Measurements from ENCODE around the gene SMG6.
A peak's percentile ranks its signal among the peaks of the same experiment; 100 is the strongest.

The SMG6 gene

DNA sequence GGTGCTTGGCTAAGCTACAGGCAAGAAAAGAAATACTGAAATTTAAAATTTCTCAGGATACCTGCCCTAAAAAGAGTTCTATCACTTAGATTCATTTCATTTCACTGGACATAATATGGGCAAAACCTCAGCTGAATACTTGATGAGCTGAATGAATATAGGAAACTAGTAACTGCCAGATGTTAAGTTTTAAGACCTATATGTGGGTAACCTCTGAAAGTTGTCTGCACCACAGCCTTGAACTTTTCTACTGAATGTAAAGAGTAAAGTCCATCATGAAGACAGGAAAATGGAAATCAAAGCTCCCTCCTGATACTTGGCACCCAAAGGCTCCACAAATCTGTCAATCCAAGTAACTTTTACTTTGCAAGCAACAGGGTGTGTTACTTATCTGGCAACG lies 197.9 kb downstream of the SMG6 start:
- no peak for DNase-seq (ENCODE audit: low read depth in 2 of 2)

DNA sequence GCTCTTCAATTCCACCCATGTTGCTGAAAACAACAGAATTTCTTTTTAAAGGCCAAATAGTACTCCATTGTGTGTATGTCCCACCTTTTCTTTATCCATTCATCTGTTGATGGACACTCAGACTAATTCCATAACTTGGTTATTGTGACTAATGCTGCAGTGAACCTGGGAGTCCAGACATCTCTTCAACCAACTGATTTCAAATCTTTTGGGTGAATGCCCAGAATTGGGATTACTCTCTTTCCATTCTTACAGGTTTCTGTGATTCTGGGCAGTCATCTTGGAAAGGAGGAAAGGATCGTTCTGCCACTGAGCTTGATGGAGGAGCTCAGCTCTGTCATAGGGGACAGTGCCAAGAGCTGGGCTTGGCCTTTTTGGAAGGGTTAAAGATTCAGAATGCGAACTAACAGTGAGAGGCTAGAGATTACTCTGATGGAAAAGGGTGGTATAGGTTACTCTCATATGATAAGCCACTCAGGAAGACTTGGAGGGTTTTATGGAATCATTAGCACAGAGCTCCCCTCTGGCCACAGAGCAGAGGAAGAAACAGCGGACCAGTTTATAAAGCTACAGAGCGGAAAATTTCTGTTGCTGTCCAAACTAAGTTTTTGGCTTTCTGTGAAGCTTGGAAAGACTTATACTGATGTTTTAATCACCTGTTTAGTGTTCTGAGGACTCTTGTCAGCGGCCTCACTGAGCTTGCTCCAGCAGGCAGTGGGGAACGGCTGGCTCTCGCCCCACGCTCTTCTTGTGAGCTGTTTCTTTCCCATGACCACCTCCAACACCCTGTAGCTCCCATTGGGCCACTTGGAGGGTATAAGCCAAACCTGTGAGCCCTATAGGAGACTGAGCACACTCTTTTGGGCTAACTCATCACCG lies 200.4 kb downstream of the SMG6 start:
- peak; percentile 69 to 73 for DNase-seq (ENCODE audit: low read depth in 2 of 2)

DNA sequence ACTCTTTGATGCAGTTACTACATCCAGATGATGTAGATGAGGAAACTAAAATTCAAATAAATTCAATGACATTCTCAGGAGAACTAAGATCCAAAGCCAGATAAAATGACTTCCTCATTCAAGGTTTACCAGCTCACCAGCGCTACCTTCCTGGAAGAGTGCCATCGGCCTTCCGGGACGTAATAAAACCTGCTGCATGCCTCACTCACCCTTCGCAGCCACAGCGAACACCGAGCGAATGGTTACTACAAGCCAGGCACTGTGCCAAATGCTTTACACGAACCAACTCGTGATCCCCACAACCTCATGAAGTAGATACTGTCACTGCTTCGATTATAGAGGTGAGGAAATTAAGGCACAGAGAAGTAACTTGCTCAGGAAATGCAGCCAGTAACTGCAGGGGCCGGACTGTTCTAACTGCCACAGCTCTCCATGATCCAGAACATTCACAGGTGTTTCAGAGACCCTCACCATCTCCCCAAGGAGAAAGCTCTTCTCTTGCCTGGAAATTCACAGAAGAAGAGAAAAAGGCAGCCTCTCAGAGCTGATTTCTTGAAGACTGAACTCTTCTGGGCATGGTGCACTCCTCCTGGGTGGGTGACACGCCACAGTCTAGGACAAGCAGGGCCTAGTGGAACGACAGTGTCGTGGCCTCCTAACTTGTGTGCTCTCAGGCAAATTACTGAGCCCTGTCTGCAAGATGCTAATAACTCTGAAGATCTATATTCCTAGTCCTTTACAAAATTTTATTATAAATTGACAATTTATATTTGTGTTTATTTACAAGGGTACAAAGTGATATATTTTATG lies 201.9 kb downstream of the SMG6 start:
- no peak for DNase-seq (ENCODE audit: low read depth in 2 of 2)

DNA sequence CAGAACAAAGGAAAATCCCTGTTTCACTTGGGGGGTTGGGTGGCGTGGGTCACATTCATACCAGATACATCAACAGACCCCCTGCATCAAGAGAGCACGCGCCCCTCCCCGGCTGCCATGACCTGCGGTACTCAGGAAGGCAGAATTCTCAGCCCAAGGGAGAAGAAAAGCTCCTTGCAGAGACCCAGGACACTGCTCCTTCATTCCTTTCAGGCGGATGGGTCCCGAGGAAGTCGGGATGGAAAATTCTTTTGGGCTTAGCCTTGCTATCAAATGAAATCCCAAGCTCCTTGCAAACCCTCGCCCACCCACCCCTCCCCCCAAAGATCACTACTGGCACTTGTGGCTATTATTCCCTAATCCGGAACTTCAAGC lies 208.1 kb downstream of the SMG6 start:
- DNase-seq (ENCODE audit: low read depth in 2 of 2) = no peak

DNA sequence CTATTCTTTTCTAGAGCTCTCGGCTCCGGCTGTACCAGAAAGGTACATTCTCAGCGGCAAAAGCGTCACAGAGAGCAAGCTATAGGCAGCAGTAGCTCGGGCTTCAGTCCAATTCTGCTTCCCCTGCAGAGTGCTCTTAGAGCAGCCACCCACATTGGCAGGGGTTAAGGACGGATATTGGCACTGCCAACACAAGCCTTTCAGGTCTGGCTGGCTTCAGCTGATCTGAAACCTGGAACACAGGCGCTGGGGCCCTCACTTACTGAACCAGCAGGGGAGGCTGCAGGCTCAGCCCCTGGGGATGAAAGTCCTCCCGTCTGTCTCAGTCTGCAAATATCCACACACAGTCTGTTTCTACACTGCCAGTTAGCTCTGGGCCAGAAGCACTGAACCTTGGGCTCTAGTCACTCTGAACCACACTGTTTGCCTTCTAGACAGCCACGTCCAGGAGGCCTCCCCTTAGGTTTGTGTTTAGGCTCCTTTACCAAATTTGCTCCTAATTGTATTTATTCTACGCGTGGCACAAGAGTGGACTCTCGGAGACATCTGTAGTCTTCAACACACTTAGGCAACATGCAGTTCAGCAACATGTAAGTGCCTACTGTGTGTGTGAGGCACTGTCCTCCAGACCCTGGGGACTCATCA lies 208.6 kb downstream of the SMG6 start:
- no peak for DNase-seq (ENCODE audit: low read depth in 2 of 2)

DNA sequence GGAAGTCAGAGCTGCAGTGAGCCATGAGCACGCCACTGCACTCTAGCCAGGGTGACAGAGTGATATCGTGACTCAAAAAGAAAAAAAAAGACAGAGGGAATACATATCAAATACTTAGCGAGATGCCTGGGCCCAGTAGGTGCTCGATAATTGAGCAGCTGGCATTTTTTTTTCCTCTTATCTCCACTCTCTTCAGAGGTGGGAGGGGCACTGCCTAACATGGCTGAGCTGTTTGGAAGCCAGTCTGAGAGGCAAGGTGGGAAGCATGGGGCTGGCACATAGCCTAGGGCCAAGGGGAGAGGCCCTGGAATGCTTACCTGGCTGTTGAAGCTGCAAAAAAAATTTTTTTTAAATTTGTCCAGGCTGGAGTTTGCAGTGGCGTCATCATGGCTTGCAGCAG lies 210.2 kb downstream of the SMG6 start:
- no peak for DNase-seq (ENCODE audit: low read depth in 2 of 2)

DNA sequence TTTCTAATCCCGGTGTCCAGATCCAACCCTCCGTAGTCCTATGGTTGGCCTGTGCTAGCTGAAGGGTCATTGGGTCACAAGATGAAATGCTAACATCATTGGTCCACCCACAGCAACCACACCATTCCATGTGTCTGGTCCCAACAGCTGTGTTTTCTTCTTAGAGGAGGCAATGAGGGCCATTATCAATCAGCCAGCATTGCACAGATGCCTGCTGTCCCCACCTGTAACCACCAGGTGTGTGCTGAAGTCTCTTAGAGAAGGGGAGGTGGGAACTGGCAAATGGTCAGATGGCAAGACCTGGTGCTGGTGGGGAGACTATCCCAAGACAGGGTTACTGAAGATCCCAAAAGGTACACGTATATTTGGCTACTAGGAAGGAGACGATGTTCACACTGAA lies 211.3 kb downstream of the SMG6 start:
- no peak for DNase-seq (ENCODE audit: low read depth in 2 of 2)

DNA sequence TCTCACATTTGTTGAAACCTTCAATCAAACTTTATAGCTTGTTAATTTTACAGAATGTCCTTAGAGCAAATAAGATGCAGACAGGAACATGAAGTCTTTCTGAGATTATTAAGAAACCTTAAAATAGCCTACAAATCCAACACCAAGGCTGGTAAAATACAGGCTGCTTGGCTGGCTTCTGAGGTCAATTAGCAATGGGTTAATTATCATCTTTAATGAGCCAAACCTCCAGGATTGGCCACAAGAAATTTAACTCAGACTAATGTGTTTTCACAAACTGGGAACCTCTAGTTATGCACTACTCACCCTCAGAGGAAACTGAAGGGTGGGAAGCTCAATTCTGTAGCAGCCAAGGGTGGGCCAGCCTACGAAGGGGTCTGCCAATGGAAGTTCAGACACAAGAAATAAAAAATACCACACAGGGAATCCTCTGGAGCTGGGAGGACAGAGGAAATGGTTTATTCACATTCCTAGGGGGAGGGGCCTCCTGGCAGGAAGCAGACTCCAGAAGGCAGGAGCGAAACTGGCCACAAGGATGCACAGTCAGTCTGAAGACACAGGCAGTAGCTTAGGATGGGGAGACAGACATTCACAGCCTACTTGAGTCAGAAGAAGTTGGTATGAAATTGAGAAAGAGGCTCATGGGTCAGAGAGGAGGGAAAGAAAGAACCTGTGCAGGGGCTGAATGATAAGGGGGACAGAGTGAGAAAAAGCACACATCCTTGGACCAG lies 212.6 kb downstream of the SMG6 start:
- peak; percentile 91 to 93 for DNase-seq (ENCODE audit: low read depth in 2 of 2)

DNA sequence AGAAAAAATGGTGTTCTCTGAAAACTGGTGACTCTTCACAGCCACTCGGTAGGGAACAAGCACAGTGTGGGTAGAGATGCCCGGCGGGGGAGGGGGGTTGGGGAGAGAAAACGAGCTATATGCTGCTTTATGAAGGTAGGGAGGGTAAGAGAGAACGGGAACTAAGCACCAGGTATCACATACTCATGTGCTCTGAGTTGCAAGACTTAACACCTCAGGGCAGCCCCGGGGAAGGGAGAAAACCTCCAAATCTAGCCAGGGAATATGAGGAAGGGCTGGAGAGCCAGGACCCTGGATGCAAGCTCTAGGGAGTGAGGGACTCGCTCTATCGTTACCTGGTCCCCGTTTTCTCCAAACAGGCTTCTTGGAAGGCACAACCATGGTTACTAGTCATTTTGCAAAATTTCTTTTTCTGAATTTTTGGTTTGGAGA lies 213.4 kb downstream of the SMG6 start:
- DNase-seq (ENCODE audit: low read depth in 2 of 2) = no peak

DNA sequence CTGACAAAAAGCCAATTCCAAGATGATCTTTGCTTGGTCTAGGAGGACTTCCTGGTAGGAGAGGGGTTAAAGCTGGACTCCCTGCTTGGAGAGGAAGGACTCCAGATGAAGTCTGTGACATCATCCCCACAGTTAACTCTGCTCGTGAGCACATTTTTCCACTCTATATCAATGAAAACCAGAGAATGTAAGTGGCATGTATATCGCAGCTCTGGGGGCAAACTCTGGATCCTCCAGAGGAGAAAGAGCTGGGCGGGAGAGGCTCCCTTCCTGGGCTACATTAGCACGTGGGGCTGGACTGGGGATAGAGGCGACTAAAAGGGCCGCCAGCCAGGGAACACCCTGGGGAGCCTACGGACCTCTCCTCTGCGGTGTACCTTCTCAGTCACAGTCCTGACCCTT lies 214.6 kb downstream of the SMG6 start:
- no peak for DNase-seq (ENCODE audit: low read depth in 2 of 2)

DNA sequence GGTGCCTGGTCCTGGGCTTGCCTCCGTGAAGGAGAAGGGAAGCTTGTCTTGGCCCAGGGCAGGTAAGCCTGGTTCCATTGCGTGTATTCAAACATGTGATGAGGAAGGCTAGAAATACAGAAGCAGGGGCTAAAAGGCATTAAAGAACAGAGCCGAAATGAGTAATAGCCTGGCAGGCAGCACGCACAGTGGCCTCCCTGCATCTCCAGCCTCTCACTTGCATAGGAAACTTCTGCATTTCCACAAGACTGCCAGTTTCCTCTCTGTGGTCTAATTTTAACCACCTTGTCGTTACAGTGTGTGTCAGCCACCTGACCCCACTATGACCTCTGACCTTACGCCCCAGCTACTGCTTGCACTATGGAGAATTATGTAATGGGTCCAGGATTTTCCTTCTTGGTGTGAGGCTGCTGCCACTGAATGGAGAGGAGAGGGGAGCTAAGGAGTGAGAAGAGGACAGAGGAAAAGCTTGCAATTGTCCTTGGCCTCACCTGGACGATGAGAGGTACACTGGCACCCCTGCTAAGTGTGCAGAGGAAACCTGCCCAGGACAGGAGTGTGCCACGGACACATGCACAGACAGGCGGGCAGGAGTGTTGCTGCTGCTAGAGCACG lies 215.9 kb downstream of the SMG6 start:
- DNase-seq (ENCODE audit: low read depth in 2 of 2) = no peak

DNA sequence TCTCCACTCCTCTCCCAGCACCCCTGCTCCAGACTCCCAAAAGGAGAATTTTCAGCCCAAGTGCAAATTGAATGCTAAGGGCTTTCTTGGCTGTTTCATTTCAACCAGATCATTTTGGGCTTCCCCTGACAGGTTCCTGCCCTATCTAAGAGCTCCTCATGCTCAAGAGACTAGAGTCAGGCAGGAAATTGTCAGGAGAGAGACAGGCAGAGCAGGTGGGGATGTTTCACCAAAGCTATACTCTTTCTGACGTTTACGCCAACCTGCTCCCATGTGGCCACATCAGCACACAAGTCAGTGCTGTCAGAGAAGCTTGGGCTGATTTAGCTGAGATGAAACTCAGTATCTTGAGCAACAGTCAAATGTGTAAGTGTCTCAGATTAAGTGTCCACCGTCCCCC lies 217.3 kb downstream of the SMG6 start:
- no peak for DNase-seq (ENCODE audit: low read depth in 2 of 2)

DNA sequence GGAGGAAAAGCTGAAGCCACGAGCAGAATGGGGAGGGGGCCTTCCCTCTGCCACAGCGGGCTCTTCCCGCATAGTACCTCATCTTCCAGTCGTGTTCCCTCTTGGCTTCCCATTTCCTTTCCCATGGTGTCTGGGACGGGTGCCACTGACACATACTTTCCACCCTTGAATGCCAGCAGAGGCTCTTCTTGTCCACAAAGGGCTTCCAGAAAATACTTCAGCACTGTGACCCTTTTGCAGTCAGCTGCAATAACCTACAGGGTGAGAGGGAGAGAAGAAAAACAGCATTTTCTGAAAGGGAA lies 218.0 kb downstream of the SMG6 start:
- DNase-seq (ENCODE audit: low read depth in 2 of 2) = no peak

DNA sequence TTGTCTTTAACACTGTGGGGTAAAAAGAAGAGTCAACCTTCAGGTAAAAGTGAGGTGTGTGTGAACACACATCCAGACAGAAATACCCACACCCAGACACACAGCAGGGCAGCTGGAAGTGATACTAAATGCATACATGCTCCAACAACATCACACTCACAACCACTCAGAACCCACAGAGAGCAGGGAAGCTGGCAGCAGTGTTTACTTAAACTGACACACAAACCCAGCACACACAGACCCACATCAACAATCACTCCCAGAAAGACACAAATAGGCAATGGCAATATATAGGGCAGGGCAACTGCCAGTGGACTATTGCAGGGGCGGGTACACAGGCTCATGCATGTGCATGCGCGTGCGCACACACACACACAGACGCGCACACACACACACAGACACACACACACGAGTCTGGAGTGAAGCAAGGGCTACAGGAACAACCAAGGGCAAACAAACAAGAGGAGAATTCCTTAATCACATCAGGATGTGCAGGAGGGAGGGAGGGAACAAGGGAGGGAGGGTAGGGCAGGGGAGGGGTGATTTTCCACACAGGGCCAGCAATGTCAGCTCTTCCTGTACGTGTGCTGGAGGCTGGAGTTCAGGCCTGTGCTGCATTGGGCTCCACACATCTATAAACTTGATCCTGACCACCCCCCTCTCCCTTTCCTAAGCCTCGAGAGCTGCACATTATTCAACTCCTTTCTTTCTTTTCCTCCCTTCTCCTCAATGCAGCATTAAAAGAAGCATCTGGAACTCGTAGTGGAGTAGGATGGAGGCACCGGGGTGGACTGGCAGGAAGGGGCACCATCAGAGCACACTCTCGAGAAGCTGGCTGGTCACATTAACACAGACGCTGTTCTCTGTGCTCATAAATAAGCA lies 218.6 kb downstream of the SMG6 start:
- DNase-seq (ENCODE audit: low read depth in 2 of 2) = peak; percentile 86 to 87

DNA sequence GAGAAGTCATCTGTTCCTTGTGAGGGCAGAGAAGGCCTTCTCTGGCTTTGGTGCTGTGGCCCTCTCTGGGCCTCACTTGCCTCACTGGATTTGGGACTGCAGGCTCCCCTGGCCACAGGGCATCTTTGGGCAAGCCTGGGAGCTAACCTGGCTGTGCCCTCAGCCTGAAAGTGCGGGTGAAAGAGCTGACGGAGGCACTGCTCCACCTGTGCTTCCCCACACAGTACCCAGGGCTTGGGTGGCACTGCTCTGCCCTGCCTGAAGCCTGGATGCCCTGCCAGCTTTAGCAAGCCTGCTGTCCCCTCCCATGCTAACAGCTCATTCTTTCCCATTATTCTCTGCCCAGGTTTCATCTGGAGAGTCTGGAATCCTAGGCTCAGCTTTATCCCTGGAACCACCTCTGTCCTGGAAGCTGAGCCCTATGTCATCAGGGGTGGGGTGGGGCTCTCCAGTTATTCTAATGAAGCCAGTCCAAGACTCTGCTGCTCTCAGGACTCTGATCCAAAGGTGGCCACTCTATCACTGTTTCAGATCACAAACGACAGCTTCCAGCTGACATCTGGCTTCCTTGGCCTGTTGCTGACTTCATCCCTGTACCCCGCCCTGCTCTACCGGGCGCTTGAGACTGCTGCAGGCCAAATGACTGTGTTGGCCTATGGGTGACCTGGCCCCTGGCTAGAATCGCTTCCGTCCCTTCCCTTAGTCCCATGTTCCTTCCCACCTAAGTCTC lies 219.4 kb downstream of the SMG6 start:
- DNase-seq (ENCODE audit: low read depth in 2 of 2) = no peak

DNA sequence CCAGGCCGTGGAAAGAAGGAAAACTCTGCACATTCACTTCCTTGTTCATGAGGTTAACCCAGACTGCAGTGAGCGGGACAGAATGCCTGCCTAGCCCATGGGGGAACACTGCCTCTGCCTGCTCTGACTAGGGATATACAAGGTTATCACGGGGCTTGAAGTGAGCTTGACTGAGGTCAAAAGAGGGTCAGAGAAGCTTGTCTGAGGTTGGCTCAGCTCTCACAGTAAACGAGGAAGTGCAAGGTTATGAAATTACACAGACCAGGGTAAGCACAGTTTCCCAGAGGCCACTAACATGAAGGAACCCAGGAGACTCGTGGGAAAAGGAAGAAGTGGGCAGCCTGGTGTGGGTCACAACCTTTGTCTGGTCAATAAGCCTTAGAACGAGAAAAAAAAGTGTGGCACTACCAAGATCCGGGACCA lies 220.0 kb downstream of the SMG6 start:
- DNase-seq (ENCODE audit: low read depth in 2 of 2) = no peak

DNA sequence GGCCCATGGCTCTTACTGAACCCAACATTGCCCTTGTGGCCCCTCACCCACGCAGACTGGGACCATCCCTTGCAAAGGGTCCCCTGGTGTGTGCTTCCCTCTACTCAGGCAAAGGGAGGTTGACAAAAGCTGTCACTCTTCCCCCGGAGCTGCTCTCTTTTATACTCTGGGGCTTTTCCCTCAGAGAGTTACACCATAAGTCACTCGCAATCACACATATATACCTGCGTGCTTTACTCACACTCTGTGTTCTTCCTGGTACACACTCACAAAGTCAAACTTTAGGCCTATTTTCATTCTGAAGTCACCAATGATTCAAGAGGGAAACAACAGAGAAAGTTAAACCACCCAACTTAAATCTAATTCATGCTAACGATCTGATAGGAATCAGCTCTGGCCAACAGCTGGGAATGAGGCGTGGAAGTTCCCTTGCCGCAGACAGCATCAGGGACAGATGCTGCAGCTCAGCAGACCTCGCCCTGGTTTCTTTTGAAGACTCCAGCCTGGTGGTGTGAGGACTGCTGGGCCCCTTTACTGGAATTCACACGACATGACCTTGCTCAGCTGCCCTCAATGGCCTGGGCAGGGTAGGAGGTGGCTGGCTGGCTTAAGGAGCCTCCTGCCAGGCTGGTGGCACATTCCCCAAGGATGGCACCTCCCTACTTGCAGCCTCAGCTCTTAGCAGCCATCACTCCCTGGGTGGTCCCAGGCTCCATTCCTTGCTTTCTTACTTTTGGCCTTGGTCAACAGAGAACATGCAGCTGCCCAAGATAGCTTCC lies 221.4 kb downstream of the SMG6 start:
- no peak for DNase-seq (ENCODE audit: low read depth in 2 of 2)

DNA sequence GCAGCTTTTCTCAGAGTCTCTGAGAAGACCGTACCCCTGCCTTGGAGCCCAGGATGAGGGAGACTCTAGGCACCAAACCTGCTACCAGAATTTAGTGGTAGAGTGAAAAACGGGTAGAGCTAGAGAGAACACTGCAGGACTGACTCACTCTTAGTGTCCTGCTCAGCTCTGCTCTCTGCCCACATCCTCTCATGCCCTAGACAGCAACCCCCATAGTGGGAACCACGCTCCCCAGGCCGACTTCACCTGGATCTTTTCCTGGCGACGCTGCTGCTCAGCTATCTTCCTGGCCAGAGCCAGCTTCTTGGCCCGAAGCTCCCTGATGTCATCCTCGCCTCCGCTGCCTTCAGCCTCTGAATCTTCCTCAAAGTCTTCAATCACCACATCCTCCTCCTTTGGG lies 222.0 kb downstream of the SMG6 start:
- DNase-seq (ENCODE audit: low read depth in 2 of 2) = no peak

DNA sequence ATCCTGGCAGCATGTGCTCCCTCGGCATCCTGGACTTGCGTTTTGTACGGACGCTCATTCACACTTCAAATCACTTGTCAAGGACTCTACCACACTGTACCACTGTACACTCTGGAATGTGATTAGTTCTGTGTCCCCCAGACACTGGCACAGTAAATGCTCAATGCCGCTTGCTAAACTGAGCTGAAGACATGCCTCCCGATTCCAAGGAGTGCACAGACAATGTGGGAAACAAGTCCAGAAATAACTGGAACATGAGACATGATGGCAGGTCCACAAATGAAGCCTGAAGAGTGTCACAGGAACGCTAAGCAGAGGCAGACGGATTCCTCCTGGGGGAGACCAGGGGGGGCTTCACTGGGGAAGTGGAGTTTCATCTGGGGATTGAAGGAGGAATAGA lies 226.5 kb downstream of the SMG6 start:
- no peak for DNase-seq (ENCODE audit: low read depth in 2 of 2)

Measured in fibroblast of skin of left biceps (primary cell).